Natural killer cell (primary cell): ENCODE data around the gene PDE4B. TPM values are rescaled to one million over a fixed set of nuclear protein-coding genes. Genes with fewer than 3 reads are reported as not detected.

Source experiments
- ATAC-seq, 3 donors: fragments of 150-1000 bp in 2 of 3; fragments of 200-7000 bp in 1 of 3; cut with Tn5 transposase; 1 replicate in 1 of 3; 2 replicates in 2 of 3; pipeline ENCODE4 v1.10.0; 2021; ENCODE audit warnings: mild to moderate bottlenecking in 2 of 3, moderate library complexity in 2 of 3
- DNase-seq, 2 donors: peaks; one replicate each; pipeline versions ENCODE4 v3.0.0 to v3.0.0-alpha.2; 2013 to 2021; ENCODE audit warnings: mixed read lengths in 1 of 2
- H3K27ac ChIP-seq: one replicate; pipeline ENCODE4 v1.5.1; 2013; ENCODE audit warnings: mild to moderate bottlenecking, low read length
- H3K27me3 ChIP-seq: one replicate; pipeline ENCODE4 v1.6.1; 2013; ENCODE audit warnings: low read length; ENCODE audit not compliant: control insufficient read depth, insufficient read depth
- H3K36me3 ChIP-seq: one replicate; pipeline ENCODE4 v1.6.1; 2013; ENCODE audit warnings: low read length; ENCODE audit not compliant: control insufficient read depth, insufficient read depth
- H3K4me1 ChIP-seq: one replicate; pipeline ENCODE4 v1.6.1; 2013; ENCODE audit warnings: low read length; ENCODE audit not compliant: control insufficient read depth, insufficient read depth
- H3K4me3 ChIP-seq: one replicate; pipeline ENCODE4 v1.5.1; 2013; ENCODE audit warnings: low read length
- H3K9me3 ChIP-seq: one replicate; pipeline ENCODE4 v1.6.1; 2013; ENCODE audit warnings: low read length; ENCODE audit not compliant: control insufficient read depth, insufficient read depth
- H3K27ac Mint-ChIP-seq, 2 donors: one replicate each; pipeline ENCODE4 v1.8.0; 2022; ENCODE audit warnings: mild to moderate bottlenecking in 2 of 2, mixed read lengths in 2 of 2, moderate library complexity in 1 of 2
- H3K27me3 Mint-ChIP-seq, 2 donors: one replicate each; pipeline ENCODE4 v1.8.0; 2022; ENCODE audit warnings: low read depth in 2 of 2, mixed read lengths in 2 of 2
- H3K36me3 Mint-ChIP-seq: one replicate; pipeline ENCODE4 v1.8.0; 2022; ENCODE audit warnings: mixed read lengths
- H3K4me1 Mint-ChIP-seq, 2 donors: one replicate each; pipeline ENCODE4 v1.8.0; 2022; ENCODE audit warnings: mixed read lengths in 2 of 2
- H3K4me3 Mint-ChIP-seq: one replicate; pipeline ENCODE4 v1.8.0; 2022; ENCODE audit warnings: mild to moderate bottlenecking, moderate library complexity, mixed read lengths
- H3K9me3 Mint-ChIP-seq, 2 donors: one replicate each; pipeline ENCODE4 v1.8.0; 2022; ENCODE audit warnings: mixed read lengths in 2 of 2
- CTCF ChIP-seq: fragments of 200-600 bp; IDR thresholded peaks from one replicate; pipeline ENCODE4 v1.8.0; 2022; ENCODE audit warnings: antibody characterized with exemption
- WGBS: methylation state at CpG from one replicate; pipeline ENCODE4 v1.1.7; 2013; ENCODE audit warnings: missing lambda C conversion rate; ENCODE audit not compliant: insufficient coverage; 5-methylcytosine and 5-hydroxymethylcytosine counted together
- intact Hi-C: fragments of 100-400 bp; cut with micrococcal nuclease; formaldehyde crosslinking; loops from one replicate; pipeline ENCODE4 v1.14.2; 2022
- total RNA-seq, 4 donors: library from RNA; stranded (reverse); fragments of 120-200 nt in 1 of 4; gene quantifications; one replicate each; pipeline versions ENCODE4 v1.2.3 to v1.2.4, GENCODE V29; 2013 to 2022

The PDE4B gene
- total RNA-seq, 3 donors from 2014 or later (not counting 1 experiment from before 2014, with no cell fraction given) = 18.0 to 42.4 (median 25.5) TPM

DNA sequence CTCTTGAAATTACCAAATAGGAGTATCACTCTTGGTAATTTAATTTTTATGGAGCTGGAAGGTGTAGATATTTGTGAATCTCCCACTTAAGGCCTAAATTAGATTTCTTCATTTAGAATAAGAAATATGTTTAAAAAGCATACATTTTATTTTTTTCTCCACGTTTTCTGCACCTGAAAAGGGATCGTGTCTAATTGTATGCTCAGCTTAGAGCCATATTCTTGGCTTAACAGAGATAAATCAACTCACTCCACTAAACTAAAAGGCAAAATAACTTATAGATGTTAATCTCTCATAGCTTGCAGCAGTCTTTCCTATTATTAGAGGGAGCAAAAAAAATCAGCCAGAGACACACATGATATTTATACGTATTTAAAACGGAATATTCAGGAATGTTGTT, 404.4 kb downstream of the PDE4B start:
- Histone ChIP-seq H3K27ac (no peak overlapping the region), H3K27me3 (no peaks in the 10 kb centered on the region), H3K9me3 (no peaks in the 10 kb centered on the region), H3K4me3 (no peak overlapping the region), H3K4me1 (no peaks in the 10 kb centered on the region), H3K36me3 (no peaks in the 10 kb centered on the region)
- Mint-ChIP-seq H3K36me3 (no peaks in the 10 kb centered on the region), H3K4me3 (no peak overlapping the region), H3K27me3 (peaks cover 0 to 2% of the 10 kb centered on the region in 2 donors), H3K4me1 (no peaks in the 10 kb centered on the region), H3K27ac (no peak overlapping the region), H3K9me3 (peaks cover 0 to 2% of the 10 kb centered on the region in 2 donors)
- intact Hi-C loops = no loop called here
- DNase-seq = no peak
- no peak for TF ChIP-seq CTCF
- no peak for ATAC-seq
- 85% methylated on average over 4 of the region's 4 CpGs for WGBS

GRCh38 chr1:66197785-66198184, 405.1 kb downstream of the PDE4B start:
- Histone ChIP-seq H3K27ac (no peak overlapping the region), H3K4me1 (no peaks in the 10 kb centered on the region), H3K4me3 (no peak overlapping the region), H3K9me3 (no peaks in the 10 kb centered on the region), H3K36me3 (no peaks in the 10 kb centered on the region), H3K27me3 (no peaks in the 10 kb centered on the region)
- no peak for TF ChIP-seq CTCF
- H3K4me1 Mint-ChIP-seq = no peaks in the 10 kb centered on the region
- DNase-seq (no peak), ATAC-seq (no peak)
- intact Hi-C loops = no loop called here
- H3K27me3 Mint-ChIP-seq = no peaks in the 10 kb centered on the region
- H3K27ac Mint-ChIP-seq = no peak overlapping the region
- H3K4me3 Mint-ChIP-seq = no peak overlapping the region
- H3K36me3 Mint-ChIP-seq = no peaks in the 10 kb centered on the region
- H3K9me3 Mint-ChIP-seq = no peaks in the 10 kb centered on the region
- no CpG with 5 or more reads among the region's 1 CpG for WGBS

- Mint-ChIP-seq H3K9me3 (peaks cover 0 to 2% of the 10 kb centered on the region in 2 donors), H3K27ac (no peak overlapping the region)
- 76% methylated on average over 2 of the region's 2 CpGs for WGBS
Measured at GRCh38 chr1:66206563-66207144, 414.0 kb downstream of the PDE4B start.

More at GRCh38 chr1:66206563-66207144, 414.0 kb downstream of the PDE4B start:
- intact Hi-C loops = no loop called here
- TF ChIP-seq CTCF = no peak
- Mint-ChIP-seq H3K4me3 (no peak overlapping the region), H3K4me1 (no peaks in the 10 kb centered on the region), H3K27me3 (peaks cover 6 to 8% of the 10 kb centered on the region in 2 donors), H3K36me3 (no peaks in the 10 kb centered on the region)
- H3K27ac ChIP-seq = no peak overlapping the region
- no peak for ATAC-seq
- H3K9me3 ChIP-seq = no peaks in the 10 kb centered on the region
- no peaks in the 10 kb centered on the region for H3K4me1 ChIP-seq
- H3K4me3 ChIP-seq = no peak overlapping the region
- DNase-seq = no peak
- H3K36me3 ChIP-seq = no peaks in the 10 kb centered on the region
- no peaks in the 10 kb centered on the region for H3K27me3 ChIP-seq
